SK-N-SH (cell line): ENCODE results near the gene SEMA3C. TPM values are rescaled to one million over a fixed set of nuclear protein-coding genes. Genes with fewer than 3 reads are reported as not detected.
A peak's percentile ranks its signal among the peaks of the same experiment; 100 is the strongest.

ENCODE experiments used
- CTCF ChIA-PET: fragments of 300-600, 350-600 bp; formaldehyde crosslinking; extraction: SDS; loops from one replicate; lab custom pipeline; 2021; lab: Yijun Ruan, JAX
- POLR2A ChIA-PET: fragments of 350-600 bp; sonication (Branson Sonifier 250); formaldehyde crosslinking; extraction: SDS; loops from one replicate; lab custom pipeline; 2020; ENCODE audit warnings: antibody characterized with exemption, inconsistent platforms; lab: Yijun Ruan, JAX
- DNase-seq: peaks from one replicate; pipeline ENCODE4 v3.0.0; 2012
- H2AFZ ChIP-seq: fragments of 200-600 bp; sonication (generic); 2 replicates; pipeline ENCODE4 v1.8.1; 2016; ENCODE audit warnings: antibody characterized with exemption, mild to moderate bottlenecking, low read depth
- H3F3A ChIP-seq: fragments of 200-600 bp; sonication (generic); replicated peaks from 2 replicates; pipeline ENCODE3; 2016; ENCODE audit warnings: antibody characterized with exemption, mild to moderate bottlenecking; ENCODE audit not compliant: insufficient read depth
- H3K27ac ChIP-seq, 2 experiments: fragments of 200-500 bp in 1 of 2; fragments of 200-600 bp in 1 of 2; sonication (Bioruptor generic) in 1 of 2; sonication (generic), shearing (Covaris generic) in 1 of 2; 2 replicates each; pipeline versions ENCODE4 v1.5.1 to v1.6.1; 2014 to 2016; ENCODE audit warnings: low read depth in 2 of 2, inconsistent platforms in 1 of 2, low read length in 1 of 2, mild to moderate bottlenecking in 1 of 2, mixed read lengths in 1 of 2
- H3K27me3 ChIP-seq: fragments of 200-600 bp; sonication (generic), shearing (Covaris generic); 2 replicates; pipeline ENCODE4 v1.6.1; 2016; ENCODE audit warnings: mixed run types; ENCODE audit not compliant: insufficient read depth
- H3K36me3 ChIP-seq, 2 experiments: fragments of 200-500 bp in 1 of 2; fragments of 200-600 bp in 1 of 2; sonication (Bioruptor generic) in 1 of 2; sonication (generic) in 1 of 2; replicated peaks in 1 of 2; 2 replicates each; pipeline versions ENCODE3 to v1.5.1; 2014 to 2016; ENCODE audit warnings: low read length in 1 of 2, mild to moderate bottlenecking in 1 of 2; ENCODE audit not compliant: insufficient read depth in 2 of 2, control insufficient read depth in 1 of 2
- H3K4me1 ChIP-seq, 2 experiments: fragments of 200-500 bp in 1 of 2; fragments of 200-600 bp in 1 of 2; sonication (Bioruptor generic) in 1 of 2; sonication (generic), shearing (Covaris generic) in 1 of 2; 2 replicates each; pipeline versions ENCODE4 v1.5.1 to v1.6.1; 2014 to 2016; ENCODE audit warnings: low read depth in 1 of 2, low read length in 1 of 2, mixed run types in 1 of 2; ENCODE audit not compliant: insufficient read depth in 2 of 2, control insufficient read depth in 1 of 2
- H3K4me2 ChIP-seq: fragments of 200-600 bp; sonication (generic), shearing (Covaris generic); 2 replicates; pipeline ENCODE4 v1.6.1; 2017; ENCODE audit warnings: mixed run types
- H3K4me3 ChIP-seq, 2 experiments: fragments of 200-500 bp in 1 of 2; fragments of 200-600 bp in 1 of 2; sonication (Bioruptor generic) in 1 of 2; sonication (generic), shearing (Covaris generic) in 1 of 2; 2 replicates each; pipeline versions ENCODE4 v1.5.1 to v1.8.1; 2014 to 2016; ENCODE audit warnings: low read depth in 2 of 2, inconsistent platforms in 1 of 2, low read length in 1 of 2, mild to moderate bottlenecking in 1 of 2, mixed read lengths in 1 of 2, moderate library complexity in 1 of 2
- H3K79me2 ChIP-seq: fragments of 200-600 bp; sonication (generic); 2 replicates; pipeline ENCODE4 v1.8.1; 2017; ENCODE audit warnings: mild to moderate bottlenecking; ENCODE audit not compliant: insufficient read depth
- H3K9ac ChIP-seq: fragments of 200-600 bp; sonication (generic); 2 replicates; pipeline ENCODE4 v1.6.1; 2017; ENCODE audit warnings: mixed run types
- H3K9me2 ChIP-seq: fragments of 200-600 bp; sonication (generic); 2 replicates; pipeline ENCODE4 v1.6.1; 2017; ENCODE audit warnings: mixed run types
- H3K9me3 ChIP-seq: fragments of 200-600 bp; sonication (generic); 2 replicates; pipeline ENCODE4 v1.6.1; 2017; ENCODE audit warnings: mixed run types, mild to moderate bottlenecking, moderate library complexity
- H4K20me1 ChIP-seq: fragments of 200-600 bp; sonication (generic); 2 replicates; pipeline ENCODE4 v1.6.1; 2017; ENCODE audit warnings: mild to moderate bottlenecking, mixed run types; ENCODE audit not compliant: insufficient read depth
- FOSL2 ChIP-seq: IDR thresholded peaks from 2 replicates; pipeline ENCODE4 v1.4.0; 2012; ENCODE audit warnings: low read depth, mild to moderate bottlenecking, moderate library complexity, borderline replicate concordance
- MEF2A ChIP-seq: IDR thresholded peaks from 2 replicates; pipeline ENCODE4 v1.4.0; 2012; ENCODE audit warnings: low read depth, borderline replicate concordance
- NFIC ChIP-seq: IDR thresholded peaks from 2 replicates; pipeline ENCODE4 v1.4.0; 2012; ENCODE audit warnings: borderline replicate concordance
- POLR2AphosphoS5 ChIP-seq: IDR thresholded peaks from 2 replicates; pipeline ENCODE4 v1.6.1; 2012; ENCODE audit warnings: low read depth, low read length
- TAF1 ChIP-seq: IDR thresholded peaks from 2 replicates; pipeline ENCODE4 v1.6.1; 2012; ENCODE audit warnings: low read depth, mild to moderate bottlenecking, low read length, moderate library complexity, borderline replicate concordance
- TCF12 ChIP-seq: IDR thresholded peaks from 2 replicates; pipeline ENCODE4 v1.4.0; 2012
- WGBS: methylation state at CpG from one replicate; pipeline ENCODE4 v1.1.6; 2017; ENCODE audit warnings: low lambda C conversion rate; 5-methylcytosine and 5-hydroxymethylcytosine counted together
- polyA plus RNA-seq, 3 experiments: library from polyadenylated mRNA; depleted of rRNA; stranded (reverse); fragments of >200 nt; gene quantifications; 2 replicates each; pipeline ENCODE4 v1.2.3, GENCODE V29; 2012
- TF ChIP-seq, protein P1 (sequence below): IDR thresholded peaks from 2 replicates; pipeline ENCODE4 v1.4.0; 2012; ENCODE audit warnings: low read depth, borderline replicate concordance
- TF ChIP-seq, protein P2 (sequence below): fragments of 150-350 bp; IDR thresholded peaks from 2 replicates; pipeline ENCODE4 v1.6.1; 2016; ENCODE audit warnings: mild to moderate bottlenecking, low read depth, low read length
- TF ChIP-seq, protein P3 (sequence below): IDR thresholded peaks from 2 replicates; pipeline ENCODE4; 2012

Gene SEMA3C
- polyA plus RNA-seq, 1 of the 3 experiments (the other 2 are of a cell fraction), result 51.1 TPM

DNA sequence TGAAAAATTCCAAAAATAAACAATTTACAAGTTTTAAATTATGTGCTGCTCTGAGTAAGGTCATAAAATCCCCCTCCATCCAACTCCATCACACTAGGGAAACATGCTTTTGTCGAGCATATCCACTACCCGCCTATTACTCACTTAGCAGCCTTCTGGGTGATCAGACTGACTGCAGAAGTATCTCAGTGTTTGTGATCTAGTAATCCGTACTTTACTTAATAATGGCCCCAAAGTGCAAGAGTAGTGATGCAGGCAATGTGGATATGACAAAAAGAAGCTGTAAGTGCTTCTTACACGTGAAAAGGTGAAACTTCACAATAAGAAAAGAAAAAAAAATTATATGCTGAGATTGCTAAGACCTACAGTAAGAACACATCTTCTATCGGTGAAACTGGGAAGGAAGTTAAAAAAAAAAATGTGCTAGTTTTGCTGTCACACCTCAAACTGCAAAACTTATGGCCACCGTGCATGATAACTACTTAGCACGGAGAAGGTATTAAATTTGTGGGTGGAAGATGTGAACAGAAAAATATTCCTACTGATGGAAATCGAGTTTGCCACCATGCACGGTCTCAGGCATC, 43.2 kb downstream of the SEMA3C start:
- Histone ChIP-seq H3K9ac (no peak overlapping the region), H3K79me2 (peaks cover 12% of the 10 kb centered on the region; the same call in 1 of the 2 replicates), H3K9me2 (no peaks in the 10 kb centered on the region), H3K36me3 (peaks cover 3 to 6% of the 10 kb centered on the region in 2 experiments), H3K4me3 (no peak overlapping the region), H3K9me3 (no peaks in the 10 kb centered on the region), H4K20me1 (no peaks in the 10 kb centered on the region), H3K4me2 (no peak overlapping the region), H3K4me1 (peaks cover 15 to 19% of the 10 kb centered on the region in 2 experiments; a peak in 3 of 4 replicates), H3F3A (peaks cover 29% of the 10 kb centered on the region), H3K27ac (no peak overlapping the region), H2AFZ (no peak overlapping the region), H3K27me3 (no peaks in the 10 kb centered on the region)
- TF ChIP-seq POLR2AphosphoS5 (no peak), TAF1 (no peak), NFIC (no peak), FOSL2 (no peak)
- TF ChIP-seq, protein P1, sequence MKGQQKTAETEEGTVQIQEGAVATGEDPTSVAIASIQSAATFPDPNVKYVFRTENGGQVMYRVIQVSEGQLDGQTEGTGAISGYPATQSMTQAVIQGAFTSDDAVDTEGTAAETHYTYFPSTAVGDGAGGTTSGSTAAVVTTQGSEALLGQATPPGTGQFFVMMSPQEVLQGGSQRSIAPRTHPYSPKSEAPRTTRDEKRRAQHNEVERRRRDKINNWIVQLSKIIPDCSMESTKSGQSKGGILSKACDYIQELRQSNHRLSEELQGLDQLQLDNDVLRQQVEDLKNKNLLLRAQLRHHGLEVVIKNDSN, result no peak
- TF ChIP-seq, protein P2, sequence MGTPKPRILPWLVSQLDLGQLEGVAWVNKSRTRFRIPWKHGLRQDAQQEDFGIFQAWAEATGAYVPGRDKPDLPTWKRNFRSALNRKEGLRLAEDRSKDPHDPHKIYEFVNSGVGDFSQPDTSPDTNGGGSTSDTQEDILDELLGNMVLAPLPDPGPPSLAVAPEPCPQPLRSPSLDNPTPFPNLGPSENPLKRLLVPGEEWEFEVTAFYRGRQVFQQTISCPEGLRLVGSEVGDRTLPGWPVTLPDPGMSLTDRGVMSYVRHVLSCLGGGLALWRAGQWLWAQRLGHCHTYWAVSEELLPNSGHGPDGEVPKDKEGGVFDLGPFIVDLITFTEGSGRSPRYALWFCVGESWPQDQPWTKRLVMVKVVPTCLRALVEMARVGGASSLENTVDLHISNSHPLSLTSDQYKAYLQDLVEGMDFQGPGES, result no peak
- TF ChIP-seq, protein P3, sequence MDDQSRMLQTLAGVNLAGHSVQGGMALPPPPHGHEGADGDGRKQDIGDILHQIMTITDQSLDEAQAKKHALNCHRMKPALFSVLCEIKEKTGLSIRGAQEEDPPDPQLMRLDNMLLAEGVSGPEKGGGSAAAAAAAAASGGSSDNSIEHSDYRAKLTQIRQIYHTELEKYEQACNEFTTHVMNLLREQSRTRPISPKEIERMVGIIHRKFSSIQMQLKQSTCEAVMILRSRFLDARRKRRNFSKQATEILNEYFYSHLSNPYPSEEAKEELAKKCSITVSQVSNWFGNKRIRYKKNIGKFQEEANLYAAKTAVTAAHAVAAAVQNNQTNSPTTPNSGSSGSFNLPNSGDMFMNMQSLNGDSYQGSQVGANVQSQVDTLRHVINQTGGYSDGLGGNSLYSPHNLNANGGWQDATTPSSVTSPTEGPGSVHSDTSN, result no peak
- ChIA-PET CTCF (interaction anchor here (1.9 kb wide), 1 partner anchor 9 kb away, joined by 4 read pairs; no protein-coding TSS in a partner anchor), POLR2A (no interaction called here)
- no peak for DNase-seq
- WGBS, result 96% methylated on average over 9 of the region's 9 CpGs

DNA sequence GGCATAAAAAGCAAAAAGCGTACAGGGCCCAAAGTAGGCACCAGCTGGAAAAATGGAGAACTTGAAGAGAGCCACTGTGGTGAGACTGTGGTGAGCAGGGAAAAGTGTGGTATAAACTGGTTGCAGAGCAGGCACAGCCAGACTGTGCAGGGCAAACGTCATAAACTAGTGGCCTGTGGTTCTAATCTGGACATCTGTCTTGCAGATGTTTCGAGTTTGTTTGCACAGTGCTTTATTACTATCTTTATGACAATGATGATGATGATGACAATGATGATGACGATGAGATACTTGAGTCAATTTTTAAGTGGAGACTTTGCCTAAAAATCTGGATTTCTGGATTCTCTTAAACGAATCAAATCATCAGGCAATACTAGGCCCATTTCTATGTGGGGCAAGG, 45.7 kb downstream of the SEMA3C start:
- Histone ChIP-seq H4K20me1 (no peaks in the 10 kb centered on the region), H2AFZ (no peak overlapping the region), H3K79me2 (peaks cover 3% of the 10 kb centered on the region; the same call in 1 of the 2 replicates), H3F3A (peaks cover 25% of the 10 kb centered on the region), H3K36me3 (peaks cover 2 to 3% of the 10 kb centered on the region in 2 experiments), H3K27ac (no peak overlapping the region), H3K27me3 (no peaks in the 10 kb centered on the region), H3K9me2 (no peaks in the 10 kb centered on the region), H3K4me2 (no peak overlapping the region), H3K9me3 (no peaks in the 10 kb centered on the region), H3K9ac (no peak overlapping the region), H3K4me3 (no peak overlapping the region), H3K4me1 (peaks cover 12 to 18% of the 10 kb centered on the region in 2 experiments; a peak in 3 of 4 replicates)
- TF ChIP-seq TCF12, result 0 out of 2 replicates have a peak, but pooled peaks have one; percentile 11
- no peak for TF ChIP-seq MEF2A
- WGBS, result 90% methylated on average over 5 of the region's 5 CpGs
- ChIA-PET POLR2A (no interaction called here), CTCF (interaction anchor here (1.0 to 1.9 kb wide), 2 partner anchors 44 to 897 kb away, joined by 3 to 5 read pairs; partner anchors contain the start of gene HGF)
- no peak for DNase-seq
